ENCODE data around the gene PEAK1. TPM values are rescaled to one million over a fixed set of nuclear protein-coding genes. Genes with fewer than 3 reads are reported as not detected.

The PEAK1 gene
- total RNA-seq, 1 donor from 2014 or later = 27.7 TPM

DNA sequence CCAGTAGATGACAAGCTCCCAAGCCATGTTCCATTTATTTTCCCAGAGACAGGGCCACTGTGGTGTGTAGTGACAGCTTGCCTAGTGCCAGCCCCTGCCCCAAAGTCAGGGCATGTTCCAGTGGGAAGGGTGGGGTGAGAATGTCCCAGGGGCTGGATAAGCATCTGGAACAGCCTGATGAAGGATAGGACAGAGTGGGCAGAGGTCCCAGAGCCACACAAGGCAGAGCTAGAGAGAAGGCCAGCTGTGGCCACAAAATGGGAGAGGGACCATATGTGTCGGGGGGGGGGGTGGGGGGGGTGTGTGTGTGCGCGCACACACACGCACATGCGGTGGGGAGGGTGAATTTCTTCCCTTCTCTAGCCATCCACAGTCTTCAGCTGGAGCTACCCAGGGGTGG is 322.0 kb downstream of the PEAK1 start:
- Histone ChIP-seq H3K36me3 (no peaks in the 10 kb centered on the region), H3K4me3 (no peak overlapping the region), H3K27me3 (no peaks in the 10 kb centered on the region), H3K27ac (no peak overlapping the region), H3K4me1 (no peaks in the 10 kb centered on the region), H3K9me3 (no peaks in the 10 kb centered on the region)
- no peak for TF ChIP-seq POLR2AphosphoS5 (IDR thresholded peaks at IDR 0.05; ENCODE audit: insufficient read depth in 1 of 2, low read depth in 1 of 2)
- TF ChIP-seq, protein P1, sequence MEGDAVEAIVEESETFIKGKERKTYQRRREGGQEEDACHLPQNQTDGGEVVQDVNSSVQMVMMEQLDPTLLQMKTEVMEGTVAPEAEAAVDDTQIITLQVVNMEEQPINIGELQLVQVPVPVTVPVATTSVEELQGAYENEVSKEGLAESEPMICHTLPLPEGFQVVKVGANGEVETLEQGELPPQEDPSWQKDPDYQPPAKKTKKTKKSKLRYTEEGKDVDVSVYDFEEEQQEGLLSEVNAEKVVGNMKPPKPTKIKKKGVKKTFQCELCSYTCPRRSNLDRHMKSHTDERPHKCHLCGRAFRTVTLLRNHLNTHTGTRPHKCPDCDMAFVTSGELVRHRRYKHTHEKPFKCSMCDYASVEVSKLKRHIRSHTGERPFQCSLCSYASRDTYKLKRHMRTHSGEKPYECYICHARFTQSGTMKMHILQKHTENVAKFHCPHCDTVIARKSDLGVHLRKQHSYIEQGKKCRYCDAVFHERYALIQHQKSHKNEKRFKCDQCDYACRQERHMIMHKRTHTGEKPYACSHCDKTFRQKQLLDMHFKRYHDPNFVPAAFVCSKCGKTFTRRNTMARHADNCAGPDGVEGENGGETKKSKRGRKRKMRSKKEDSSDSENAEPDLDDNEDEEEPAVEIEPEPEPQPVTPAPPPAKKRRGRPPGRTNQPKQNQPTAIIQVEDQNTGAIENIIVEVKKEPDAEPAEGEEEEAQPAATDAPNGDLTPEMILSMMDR (IDR thresholded peaks at IDR 0.05) = no peak
- no peak for TF ChIP-seq POLR2A (IDR thresholded peaks at IDR 0.05)
- intact Hi-C loops (cut with DNase I) = no loop called here
- no peak for DNase-seq (ENCODE audit: extremely low spot score in 2 of 2)

DNA sequence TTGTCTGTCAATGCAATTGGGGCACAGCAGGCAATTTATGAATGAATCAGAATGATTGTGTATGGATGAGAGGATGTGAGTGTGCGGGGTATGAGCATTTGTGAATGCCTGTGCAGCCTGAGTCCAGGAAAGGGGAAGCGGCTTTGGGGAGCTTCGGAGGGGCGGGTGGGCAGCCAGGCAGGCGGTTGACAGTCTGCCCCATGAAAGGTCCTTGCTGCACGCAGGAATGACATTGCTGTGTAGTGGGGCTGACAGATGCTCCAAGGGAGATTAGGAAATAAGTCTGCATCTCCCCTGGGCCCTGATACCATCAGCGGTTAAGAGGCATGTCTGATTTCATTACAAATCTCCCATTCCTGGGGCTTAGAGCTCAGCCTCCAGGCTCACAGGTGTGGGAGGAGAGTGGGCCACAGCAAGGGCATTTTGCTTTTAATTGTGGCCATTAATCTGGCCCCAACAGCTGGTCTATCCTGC is 322.6 kb downstream of the PEAK1 start:
- H3K4me3 ChIP-seq = no peak overlapping the region
- no peaks in the 10 kb centered on the region for H3K36me3 ChIP-seq
- intact Hi-C loops (cut with DNase I) = no loop called here
- no peaks in the 10 kb centered on the region for H3K4me1 ChIP-seq
- no peaks in the 10 kb centered on the region for H3K27me3 ChIP-seq
- DNase-seq (ENCODE audit: extremely low spot score in 2 of 2) = peak in 1 of 2 donors; percentile 16
- TF ChIP-seq POLR2AphosphoS5 (IDR thresholded peaks at IDR 0.05; ENCODE audit: insufficient read depth in 1 of 2, low read depth in 1 of 2) (no peak), POLR2A (IDR thresholded peaks at IDR 0.05) (no peak)
- TF ChIP-seq, protein P1 (IDR thresholded peaks at IDR 0.05) = no peak
- no peaks in the 10 kb centered on the region for H3K9me3 ChIP-seq
- no peak overlapping the region for H3K27ac ChIP-seq

DNA sequence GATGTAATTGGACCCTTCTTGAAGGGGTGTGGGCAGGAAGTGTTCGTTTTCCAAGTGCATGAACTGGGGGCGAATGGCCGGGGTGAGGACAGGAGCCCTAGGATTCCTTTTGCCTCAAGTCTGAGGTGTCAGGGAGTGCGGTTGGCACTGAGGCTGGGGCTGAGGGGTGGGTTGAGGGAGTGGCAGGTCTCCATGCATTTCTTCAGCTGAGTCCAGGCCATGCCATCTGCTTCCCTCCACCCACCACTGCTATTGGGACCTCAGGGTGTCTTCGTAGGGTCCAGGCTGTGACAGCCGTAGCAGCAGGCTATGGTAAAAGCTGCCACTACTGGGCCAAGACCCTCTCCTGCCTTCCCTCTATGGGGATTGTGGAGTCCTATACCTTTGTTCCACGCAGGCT is 323.4 kb downstream of the PEAK1 start:
- Histone ChIP-seq H3K27me3 (no peaks in the 10 kb centered on the region), H3K4me3 (no peak overlapping the region), H3K27ac (no peak overlapping the region), H3K36me3 (no peaks in the 10 kb centered on the region), H3K9me3 (no peaks in the 10 kb centered on the region), H3K4me1 (no peaks in the 10 kb centered on the region)
- intact Hi-C loops (cut with DNase I) = no loop called here
- peak in 1 of 2 donors; percentile 52 for DNase-seq (ENCODE audit: extremely low spot score in 2 of 2)
- TF ChIP-seq POLR2A (IDR thresholded peaks at IDR 0.05) (no peak), POLR2AphosphoS5 (IDR thresholded peaks at IDR 0.05; ENCODE audit: insufficient read depth in 1 of 2, low read depth in 1 of 2) (no peak)
- TF ChIP-seq, protein P1 (IDR thresholded peaks at IDR 0.05) = no peak

DNA sequence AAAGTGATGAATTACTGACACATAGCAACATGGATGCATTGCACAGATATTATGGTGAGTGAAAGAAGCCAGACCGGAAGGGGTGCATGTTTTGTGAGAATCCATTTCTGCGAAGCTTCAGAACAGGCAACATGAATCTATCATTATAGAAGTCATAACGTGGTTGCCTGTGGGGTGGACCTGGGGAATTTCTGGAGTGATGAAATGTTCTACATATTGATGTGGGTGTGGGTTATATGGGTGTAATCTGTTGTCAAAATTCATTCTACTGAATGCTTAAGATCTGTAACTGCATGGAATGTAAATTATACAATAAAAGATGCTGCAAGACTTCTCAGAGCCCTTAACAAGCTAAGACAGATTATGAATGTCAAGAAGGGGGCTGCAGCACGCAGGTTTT is 323.8 kb downstream of the PEAK1 start:
- Histone ChIP-seq H3K27ac (no peak overlapping the region), H3K9me3 (no peaks in the 10 kb centered on the region), H3K27me3 (no peaks in the 10 kb centered on the region), H3K4me1 (no peaks in the 10 kb centered on the region), H3K36me3 (no peaks in the 10 kb centered on the region), H3K4me3 (no peak overlapping the region)
- DNase-seq (ENCODE audit: extremely low spot score in 2 of 2) = peak in 1 of 2 donors; percentile 8
- intact Hi-C loops (cut with DNase I) = no loop called here
- TF ChIP-seq, protein P1 (IDR thresholded peaks at IDR 0.05) = no peak
- no peak for TF ChIP-seq POLR2A (IDR thresholded peaks at IDR 0.05)
- no peak for TF ChIP-seq POLR2AphosphoS5 (IDR thresholded peaks at IDR 0.05; ENCODE audit: insufficient read depth in 1 of 2, low read depth in 1 of 2)

DNA sequence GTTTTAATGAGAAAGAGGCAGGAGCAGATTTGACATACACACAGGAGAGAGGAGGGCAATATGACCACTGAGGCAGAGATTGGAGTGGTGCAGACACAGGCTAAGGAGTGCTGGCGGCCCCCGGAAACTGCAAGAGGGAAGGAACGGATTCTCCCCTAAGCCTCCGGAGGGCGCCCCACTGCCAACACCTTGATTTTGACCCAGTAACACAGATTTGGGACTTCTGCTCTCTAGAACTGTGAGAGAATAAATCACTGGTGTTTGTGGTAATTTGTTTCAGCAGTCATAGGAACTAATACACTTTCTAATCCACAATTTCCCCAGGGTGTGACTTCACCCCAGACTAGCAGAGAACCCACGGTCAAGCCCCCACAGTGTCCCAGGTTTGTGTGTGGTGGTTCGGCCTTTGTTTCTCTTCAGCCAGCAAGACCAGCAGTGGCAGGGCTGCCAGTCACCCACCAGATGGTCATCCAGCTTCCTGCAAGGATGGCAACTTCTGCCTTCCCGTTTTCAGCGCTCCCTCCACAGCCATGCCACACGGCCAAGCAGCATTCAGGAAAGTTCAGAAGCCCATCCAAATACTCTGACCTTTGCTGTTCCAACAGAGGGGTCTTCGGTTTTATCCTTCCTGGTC is 325.4 kb downstream of the PEAK1 start:
- H3K4me1 ChIP-seq = no peaks in the 10 kb centered on the region
- H3K27ac ChIP-seq = no peak overlapping the region
- peak in 1 of 2 donors; percentile 22 for DNase-seq (ENCODE audit: extremely low spot score in 2 of 2)
- H3K36me3 ChIP-seq = no peaks in the 10 kb centered on the region
- TF ChIP-seq POLR2AphosphoS5 (IDR thresholded peaks at IDR 0.05; ENCODE audit: insufficient read depth in 1 of 2, low read depth in 1 of 2) (no peak), POLR2A (IDR thresholded peaks at IDR 0.05) (no peak)
- TF ChIP-seq, protein P1 (IDR thresholded peaks at IDR 0.05) = no peak
- H3K27me3 ChIP-seq = no peaks in the 10 kb centered on the region
- H3K9me3 ChIP-seq = no peaks in the 10 kb centered on the region
- intact Hi-C loops (cut with DNase I) = no loop called here
- no peak overlapping the region for H3K4me3 ChIP-seq

Measured in vagina (tissue), 2 donors.